HT-29 (cell line): Measurements from ENCODE around the gene HDAC7. TPM values are rescaled to one million over a fixed set of nuclear protein-coding genes. Genes with fewer than 3 reads are reported as not detected.
"Not testable (repeated sequence)": the region's sequence is repeated elsewhere in the genome, so short reads cannot be mapped to it uniquely, and the experiment has no call there.

Experiments used
- DNase-seq: peaks from one replicate; pipeline ENCODE4 v3.0.0-alpha.2; 2015; ENCODE audit warnings: low spot score
- total RNA-seq: library from RNA; depleted of rRNA; stranded (reverse); fragments of >200 nt; shearing (Covaris generic); gene quantifications from 2 replicates; pipeline ENCODE4 v1.2.3, GENCODE V29; 2014

The HDAC7 gene
- total RNA-seq, 1 experiment from 2014 or later, result 51.7 TPM

DNA sequence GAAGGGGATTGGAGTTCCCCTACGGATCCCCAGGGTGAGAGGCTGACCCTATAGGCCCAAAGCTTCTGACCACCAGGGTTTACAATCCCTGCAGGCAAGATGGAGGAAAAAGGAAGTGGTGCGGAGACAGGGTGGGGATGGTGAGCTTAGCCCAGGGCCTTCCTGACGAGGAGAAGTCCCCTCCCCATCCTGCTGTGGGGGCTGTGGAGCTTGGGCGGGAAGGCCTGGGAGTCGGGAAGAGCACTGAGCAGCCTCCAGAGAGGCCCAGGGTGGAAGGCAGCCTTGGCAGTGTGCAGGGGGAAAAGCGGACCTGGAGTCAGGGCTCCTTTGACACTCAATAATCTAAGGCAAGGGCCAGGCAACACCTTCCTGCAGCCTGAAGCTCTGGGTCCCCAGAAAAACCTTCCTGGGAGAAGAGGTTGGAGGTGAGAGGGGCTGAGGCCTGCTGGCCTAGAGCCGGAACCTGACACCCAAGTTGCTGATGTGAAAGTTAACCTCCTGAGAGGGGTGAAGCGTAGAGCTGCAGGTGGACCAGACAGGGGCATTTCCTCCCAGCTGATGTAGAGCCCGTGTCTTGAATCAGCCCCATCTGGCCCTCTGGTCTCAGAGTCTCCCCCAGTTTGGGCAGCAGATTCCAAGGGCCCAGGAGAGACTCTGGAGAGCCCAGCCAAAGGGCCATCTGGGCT lies 6.0 kb downstream of the HDAC7 start:
- peak; percentile 43 for DNase-seq

DNA sequence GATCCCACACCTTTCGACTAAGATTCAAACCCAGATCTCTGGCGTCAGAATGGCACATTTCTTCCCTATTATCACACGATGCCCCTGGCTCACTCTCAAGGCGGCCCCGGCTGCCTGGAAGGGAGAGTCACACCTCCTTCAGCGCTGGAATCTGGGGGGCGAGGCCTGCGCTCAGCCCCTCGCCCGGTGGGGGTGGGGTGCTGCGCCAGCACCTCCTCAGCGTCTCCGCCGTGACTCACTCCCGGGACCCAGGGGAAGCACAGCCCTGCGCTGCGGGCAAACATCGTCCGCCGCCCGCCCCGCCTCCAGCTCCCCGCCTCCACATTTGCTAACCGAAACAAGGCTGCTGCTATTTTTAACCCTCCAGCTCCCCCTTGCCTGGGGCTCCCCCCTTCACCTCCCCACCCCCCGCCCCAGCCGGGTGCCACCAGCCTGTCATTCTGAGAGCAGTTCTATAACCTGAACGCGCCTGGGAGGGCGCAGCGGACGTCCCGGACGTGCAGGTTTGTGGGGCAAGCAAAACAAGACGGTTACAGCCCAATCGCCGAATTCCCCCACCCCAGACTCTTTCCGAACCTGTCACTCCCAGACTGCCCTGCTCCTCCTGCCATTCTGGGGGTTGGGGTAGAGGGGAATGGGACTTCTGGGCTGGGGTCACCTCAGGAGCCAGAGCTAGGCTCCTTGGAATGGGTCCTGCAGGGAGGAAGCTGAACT lies 6.7 kb downstream of the HDAC7 start:
- peak; percentile 71 for DNase-seq

DNA sequence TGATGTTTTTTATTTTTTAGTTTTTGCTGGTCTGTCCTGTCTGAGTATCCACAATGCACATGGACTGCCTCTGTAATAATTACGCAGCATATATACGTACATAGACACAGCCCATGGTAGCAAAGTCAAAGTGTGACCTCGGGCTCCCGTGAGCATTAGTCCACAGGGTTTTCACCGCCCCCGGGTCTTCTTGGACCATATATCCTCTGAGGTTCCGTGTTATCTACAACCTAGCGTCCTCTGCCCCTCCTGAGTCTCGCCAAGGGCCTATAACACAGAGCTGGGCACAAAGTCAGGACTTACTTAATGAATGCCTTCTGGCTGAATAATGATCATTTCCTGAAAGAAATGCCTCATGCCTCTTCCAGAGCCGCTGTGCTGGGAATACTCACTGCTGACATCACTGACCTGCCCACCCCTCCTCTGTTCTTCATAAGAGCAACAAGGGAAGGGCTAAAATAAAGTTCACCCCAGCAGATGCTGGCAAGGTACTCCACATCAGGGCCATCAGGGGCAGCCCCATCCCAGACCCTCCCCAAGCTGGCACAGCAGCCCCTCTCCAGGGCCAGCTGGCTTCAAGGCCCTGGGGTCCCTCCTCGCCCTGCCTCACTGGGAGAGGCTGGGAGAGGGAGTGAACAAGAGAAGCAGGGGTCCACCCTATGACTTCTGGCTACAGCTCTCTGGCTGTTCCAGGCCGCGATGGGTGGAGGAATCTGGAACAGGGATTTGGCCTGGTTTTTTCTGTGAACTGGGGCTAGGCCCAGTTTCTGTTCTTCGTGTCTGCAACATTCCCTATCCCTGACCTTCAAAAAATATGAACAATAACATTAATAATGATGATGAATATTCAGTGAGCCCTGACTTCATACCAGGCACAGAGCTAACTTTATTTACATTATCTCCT lies 7.9 kb downstream of the HDAC7 start:
- DNase-seq, result no peak

DNA sequence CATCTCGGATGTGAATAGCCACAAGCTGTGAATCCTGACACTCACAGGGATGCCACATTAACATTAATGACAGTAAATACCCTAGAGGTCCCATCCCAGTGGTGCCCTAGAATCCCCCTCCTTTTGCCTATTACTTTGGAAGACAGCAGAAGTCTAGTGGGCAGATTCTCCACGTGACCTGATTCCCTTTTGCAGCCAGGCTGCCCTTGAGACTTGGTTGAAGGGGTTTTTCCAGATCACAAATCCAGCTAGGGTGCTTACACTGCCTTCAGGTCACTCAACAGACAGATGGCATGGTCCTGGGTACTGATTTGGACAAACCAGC lies 8.7 kb downstream of the HDAC7 start:
- DNase-seq, result no peak

DNA sequence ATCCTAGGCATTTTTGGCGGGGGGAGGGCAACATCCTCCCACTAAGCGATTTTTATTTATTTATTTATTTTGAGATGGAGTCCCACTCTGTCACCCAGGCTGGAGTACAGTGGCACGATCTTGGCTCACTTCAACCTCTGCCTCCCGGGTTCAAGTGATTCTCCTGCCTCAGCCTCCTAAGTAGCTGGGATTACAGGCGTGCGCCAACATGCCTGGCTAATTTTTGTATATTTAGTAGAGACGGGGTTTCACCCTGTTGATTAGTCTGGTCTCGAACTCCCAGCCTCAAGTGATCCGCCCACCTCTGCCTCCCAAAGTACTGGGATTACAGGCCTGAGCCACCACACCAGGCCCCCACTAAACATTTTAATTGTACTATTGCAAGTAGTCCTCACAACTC lies 10.2 kb downstream of the HDAC7 start:
- DNase-seq, result not testable (repeated sequence)

DNA sequence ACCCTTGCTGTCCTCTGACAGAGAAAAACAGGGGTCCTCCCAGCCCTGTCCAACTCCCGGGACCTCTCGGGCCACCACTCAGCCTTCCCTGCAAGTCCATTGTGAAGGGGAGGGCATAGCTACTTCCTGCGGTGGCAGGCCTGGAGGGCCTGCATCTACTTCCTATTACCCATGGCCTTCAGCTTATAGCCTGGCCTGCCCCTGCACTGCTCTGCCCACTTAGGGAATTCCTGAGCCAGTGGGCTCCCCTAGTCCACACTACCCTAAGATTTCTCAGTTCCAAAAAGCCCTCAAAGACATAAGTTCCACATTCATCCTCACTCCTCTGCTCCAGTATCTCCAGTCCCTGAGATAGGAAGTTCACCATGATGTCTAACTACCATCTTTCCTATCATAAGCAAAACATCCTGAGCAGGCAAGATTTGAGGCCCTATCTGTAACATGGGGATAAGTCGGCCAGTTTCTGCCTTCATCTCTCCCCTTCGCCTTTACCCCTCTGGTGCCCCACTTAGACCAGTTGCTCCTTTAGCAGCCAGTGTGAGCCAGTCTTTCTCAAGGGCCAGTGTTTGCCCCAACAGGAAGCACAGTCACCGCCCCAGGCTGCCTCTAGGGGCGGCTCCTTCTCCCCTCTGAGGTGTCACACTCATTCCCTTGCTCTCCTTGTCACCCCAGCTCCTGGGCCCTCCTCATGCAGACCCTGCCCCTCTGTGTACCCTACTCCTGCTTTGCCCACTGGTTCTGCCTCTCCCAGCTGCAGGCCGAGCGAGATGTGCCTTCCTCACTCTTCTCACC lies 10.9 kb downstream of the HDAC7 start:
- DNase-seq, result peak; percentile 53

DNA sequence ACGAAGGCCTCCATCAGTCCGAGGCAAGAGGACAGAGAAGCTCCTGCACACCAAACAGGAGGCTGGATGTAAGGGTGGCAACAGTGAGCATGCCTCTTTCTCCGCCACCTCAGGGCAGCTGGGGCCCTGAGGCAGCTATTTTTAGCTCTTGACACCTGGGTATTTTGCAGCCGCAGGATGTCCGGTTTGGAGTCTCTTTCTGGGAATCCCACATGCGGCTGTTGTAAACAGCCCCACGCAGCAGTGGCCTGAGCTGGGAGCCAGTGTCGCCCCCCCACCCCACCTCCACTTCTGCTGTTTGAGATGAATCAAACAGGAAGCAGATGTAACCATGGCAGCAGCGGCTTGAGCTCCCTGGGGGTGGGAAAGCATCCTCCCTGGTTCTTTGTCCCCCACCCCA lies 11.7 kb downstream of the HDAC7 start:
- no peak for DNase-seq

DNA sequence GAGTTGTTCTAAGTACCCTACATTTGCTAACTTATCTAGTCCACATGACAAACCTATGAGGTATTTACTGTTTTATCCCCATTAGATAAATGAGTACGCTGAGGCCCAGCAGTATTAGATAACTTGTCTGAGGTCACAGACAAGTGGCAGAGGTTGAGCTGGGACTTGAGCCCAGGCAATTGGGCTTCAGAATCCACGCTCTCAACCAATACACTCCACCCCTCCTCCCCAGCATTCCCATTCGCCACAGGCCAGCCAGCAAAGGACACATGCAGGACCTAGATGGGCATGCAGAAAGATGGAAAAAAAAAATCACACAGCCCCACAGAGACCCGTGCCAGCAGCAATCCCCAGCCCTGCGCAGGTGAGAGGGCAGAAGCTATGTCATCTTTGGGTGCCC lies 12.4 kb downstream of the HDAC7 start:
- no peak for DNase-seq

DNA sequence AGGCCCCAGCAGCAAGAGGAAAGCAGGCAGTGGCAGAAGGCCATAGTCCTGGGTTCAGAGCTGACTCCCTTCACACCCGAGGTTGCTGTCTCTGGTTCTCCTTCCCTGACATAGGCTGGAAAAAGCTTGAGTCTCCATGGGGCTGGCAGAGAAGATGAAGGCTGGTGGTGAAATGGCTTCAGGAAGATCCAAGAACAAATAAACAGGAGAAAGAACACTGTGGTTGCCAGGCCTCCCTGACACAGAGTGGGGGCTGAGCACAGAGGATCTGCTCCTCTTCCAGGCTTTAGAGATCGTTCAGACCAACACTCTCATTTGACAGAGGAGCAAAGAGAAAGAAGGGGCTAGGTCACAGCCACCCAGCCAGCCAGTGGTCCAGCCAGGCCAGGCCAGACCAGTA lies 14.3 kb downstream of the HDAC7 start:
- DNase-seq, result no peak

DNA sequence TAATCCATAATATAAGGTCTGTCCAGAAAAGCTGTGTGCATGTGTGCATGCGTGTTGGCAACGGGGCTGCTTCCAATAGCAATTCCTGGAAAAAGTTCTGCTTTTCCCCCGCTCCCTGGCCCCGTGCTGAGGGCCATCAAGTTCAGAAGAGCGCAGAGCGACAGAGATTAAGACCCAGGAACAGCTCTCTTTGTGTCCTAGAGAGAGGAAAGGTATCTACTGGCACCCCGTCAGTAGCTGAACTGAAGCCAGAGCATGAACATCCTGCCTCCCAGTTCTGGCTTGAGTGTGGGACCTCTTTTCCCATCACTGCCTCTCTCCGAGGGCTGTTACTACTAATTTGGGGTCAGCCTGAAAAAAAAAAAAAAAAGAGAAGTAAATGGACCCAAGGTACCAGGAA lies 15.5 kb downstream of the HDAC7 start:
- no peak for DNase-seq

DNA sequence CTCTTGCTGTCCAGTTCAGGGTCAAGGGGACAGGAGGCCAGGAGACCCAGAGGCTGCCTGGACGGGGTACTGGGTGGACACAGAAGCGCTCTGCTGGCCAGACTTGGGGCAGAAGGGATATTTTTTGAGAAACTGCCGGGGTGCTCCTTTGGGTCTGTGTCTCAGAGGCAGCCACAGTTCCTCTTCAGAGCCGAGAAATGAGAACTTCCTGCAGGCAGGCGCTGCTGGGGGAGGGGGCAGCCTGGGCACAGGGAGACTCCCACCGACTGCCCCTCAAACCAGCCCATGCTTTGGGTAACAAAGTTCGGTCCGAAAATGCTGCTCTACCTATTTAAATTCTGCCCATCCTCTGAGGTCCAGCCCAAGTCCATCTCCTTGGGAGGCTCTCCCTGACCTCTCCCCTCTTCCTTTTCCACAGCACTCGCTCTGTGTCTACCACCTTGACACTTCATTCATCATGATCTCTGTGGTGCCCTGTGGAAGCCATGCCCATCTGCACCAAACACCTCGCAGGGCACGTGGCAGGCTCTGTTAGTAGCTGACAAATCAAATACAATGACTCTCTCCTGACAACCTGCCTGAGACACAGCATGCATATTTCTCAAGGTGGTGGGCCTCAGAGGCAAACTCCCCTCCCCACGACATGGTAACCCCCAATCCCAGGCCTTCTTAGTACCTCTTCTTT lies 16.4 kb downstream of the HDAC7 start:
- no peak for DNase-seq

DNA sequence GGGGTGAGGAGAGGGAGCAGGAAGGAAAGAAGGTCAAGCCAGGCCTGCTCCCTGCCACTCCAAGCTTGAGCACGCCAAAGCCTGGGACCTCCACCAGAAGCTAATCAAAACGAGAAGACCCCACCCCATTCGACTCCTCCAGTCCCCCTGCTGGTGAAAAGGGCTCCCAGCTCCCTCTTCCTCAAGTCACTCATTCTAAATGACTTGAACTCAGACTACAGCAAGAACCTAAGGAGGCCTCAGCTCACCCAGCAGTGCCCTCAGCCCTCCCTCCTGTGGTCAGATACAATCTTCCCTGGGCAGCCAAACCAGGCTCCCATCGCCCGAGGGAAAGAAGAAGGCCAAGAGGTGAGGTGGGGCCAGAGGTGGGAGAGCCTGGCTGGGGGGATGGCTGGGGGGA lies 17.4 kb downstream of the HDAC7 start:
- no peak for DNase-seq

DNA sequence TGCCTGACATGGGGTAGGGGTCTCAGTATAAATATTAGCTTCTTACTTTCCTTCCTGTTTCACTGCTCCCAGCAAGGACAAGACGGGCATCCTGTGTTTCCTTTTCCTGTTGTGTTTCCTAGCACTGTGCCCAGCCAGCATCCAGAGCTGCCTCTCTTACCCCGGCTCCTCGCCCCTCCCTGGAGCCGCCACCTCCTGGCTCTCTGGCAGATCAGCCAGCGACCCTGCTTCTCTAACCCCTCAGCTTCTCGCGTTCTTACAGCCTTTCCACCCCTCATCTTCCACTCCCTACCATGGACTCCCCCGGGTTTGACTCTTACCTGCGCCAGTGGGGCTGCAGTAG lies 17.8 kb downstream of the HDAC7 start:
- DNase-seq, result no peak

DNA sequence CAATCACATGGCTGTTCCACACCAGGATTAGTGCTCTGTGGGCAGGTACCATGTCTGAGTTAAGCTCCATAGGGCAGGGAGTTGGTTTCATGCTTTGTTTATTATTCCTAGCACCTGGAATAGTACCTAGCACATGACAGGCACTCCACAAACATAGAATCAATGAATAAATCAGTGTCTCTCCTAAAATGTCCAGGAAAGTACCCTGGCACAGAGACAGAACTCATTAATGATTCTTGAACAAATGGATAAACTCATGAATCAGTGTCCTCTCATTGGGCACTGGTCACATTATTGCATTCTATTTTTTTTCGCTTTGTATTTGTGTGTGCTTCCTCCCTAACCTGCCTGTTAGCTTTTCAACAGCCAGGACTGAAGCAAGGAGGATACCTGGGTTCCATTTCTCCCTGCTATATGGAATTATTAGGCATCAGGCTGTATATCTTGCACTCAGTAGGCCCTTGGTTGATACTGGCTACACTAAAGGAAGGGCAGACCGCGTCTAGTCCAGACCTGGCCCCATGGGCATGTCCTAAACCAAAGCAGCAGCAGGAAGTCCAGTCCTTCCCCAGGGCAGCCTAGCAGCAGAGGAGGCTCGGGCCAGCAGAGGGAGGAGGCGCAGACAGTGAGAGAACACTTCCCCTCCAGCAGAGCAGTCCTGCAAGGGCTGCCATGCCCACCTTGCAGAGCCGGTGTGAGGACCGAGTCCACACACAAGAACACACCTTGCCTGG lies 18.4 kb downstream of the HDAC7 start:
- DNase-seq, result no peak

DNA sequence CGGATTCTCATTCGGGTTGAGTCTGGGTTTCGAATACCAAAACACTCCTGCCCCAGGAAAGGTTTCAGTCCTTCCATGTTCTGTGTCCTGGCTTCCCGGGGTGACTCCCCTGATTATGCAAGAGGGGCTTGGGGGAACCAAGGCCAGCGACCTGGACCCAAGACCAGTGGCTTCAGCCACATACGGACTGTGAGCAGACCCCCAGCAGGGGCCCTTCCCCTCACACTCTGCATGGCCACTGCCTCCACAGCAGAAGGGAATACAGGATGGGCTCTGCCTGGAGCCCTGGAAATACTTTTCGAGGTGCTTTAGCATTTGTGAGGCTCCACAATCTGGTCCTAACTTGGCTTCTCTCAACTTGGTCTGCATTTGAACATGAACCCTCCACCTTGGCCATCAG lies 19.1 kb downstream of the HDAC7 start:
- DNase-seq, result no peak

DNA sequence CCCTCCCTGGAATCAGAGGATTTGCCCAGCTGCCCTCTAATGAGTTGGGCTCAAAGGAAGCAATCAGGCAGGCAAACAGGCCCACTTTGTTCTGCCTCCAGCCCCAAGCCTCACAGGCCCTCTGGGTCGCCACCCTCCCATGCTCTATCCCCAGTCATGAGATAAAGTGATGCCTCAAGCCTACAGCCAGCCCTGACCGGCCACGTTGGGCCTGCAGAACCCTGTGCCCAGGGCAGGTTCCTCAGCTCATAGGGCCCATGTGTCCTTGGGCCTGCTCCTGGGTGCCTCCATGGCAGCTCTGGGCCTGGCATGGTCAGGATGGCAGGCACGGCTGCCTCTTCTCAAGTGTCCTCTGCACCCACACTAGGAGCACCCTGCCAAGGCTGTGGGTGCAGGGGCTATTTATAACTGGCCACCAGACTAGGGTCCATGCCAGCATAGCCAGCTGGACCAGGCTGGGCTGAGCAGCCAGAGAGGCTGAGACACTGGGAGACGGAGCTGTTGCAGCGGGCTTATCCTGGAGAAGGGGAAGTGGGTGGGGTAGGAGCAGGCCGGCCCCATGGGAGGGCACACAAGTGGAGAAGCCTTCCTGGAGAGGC lies 20.2 kb downstream of the HDAC7 start:
- DNase-seq, result no peak

DNA sequence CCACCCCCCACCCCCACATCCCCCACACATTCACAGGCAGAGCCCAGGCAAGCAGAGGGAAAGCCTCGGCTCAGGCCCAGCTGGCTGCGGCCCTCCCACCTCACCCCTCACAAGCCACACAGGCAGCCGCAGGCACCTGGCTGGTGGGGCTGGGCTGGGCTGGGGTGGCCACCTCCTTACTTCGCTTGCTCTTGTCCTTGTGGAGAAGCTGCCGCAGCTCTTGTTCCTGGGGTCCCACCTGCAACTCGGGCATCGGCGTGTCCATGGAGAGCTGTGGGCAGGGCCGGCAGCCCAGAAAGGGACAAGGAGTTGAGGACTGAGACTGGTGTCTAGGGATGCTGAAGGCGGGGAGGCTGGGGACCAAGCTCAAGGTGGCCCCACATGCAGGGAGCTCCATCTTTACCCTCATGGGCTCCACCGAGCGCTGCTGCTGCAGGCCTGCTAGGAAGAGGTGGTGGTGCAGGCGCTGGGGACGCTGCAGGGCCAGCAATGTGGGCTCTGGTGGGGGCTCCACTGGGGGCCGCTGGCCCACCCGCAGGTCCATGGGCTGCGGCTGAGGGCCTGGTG lies 21.2 kb downstream of the HDAC7 start:
- no peak for DNase-seq

DNA sequence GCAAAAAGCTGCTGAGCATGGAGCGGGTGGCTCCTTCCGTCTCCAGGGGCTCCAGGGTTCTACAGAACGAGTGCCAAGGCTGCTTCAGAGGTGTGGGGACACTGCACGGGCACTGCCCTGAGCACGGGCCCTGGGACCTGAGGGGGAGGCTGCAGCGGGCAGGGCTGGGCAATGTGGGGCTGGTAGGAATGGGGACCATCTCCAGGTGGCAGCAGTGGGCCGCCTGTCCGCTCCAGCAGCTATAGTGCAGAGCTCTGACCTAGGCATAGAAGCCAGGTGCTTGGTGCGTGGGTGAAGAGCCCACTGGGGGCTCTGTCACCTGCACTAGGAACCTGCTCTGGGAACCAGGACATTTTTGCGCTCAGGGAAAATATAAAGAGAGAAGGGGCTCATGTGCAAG lies 22.3 kb downstream of the HDAC7 start:
- DNase-seq, result no peak

DNA sequence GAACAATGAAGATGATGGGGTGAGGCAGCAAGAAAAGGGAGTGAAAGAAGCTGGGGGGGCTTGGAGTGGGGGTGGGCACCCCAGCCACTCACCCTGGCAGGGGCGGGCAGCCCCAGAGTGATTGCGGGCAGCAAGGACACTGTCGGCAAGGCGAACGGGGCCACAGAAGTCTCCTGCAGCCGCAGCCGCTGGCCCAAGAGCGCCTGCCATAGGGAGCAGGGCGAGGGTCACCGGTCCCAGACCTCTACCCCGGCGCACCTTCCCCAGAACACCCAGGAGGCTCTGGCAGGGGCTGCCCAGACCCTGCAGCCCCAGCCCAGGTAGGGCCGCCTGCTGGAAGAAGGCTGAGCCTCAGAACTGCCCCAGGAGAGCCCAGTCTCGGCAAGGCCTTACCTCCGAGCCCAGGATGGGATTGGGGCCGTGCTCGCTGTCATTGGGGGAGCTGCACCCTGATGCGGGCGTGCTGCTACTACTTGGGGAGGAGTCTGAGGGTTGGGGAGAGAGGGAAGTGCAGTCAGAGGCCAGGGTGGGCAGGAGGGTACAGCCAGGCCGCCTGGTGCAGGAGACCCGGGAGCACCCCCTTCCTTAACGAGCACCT lies 23.8 kb downstream of the HDAC7 start:
- no peak for DNase-seq
